Trophoblast cell (in vitro differentiated cells and primary cell): ENCODE data around the gene KRTAP5-2.

Experiments
- DNase-seq, 2 donors: peaks; one replicate each; pipeline ENCODE4 v3.0.0-alpha.2; 2016
- H2AFZ ChIP-seq: 2 replicates; pipeline ENCODE4 v1.6.1; 2013; ENCODE audit warnings: low read length, moderate library complexity, mild to moderate bottlenecking; ENCODE audit not compliant: insufficient read depth, poor library complexity
- H2AK5ac ChIP-seq: 2 replicates; pipeline ENCODE4 v1.6.1; 2013; ENCODE audit warnings: mild to moderate bottlenecking, low read length
- H2BK120ac ChIP-seq: 2 replicates; pipeline ENCODE4 v1.6.1; 2013; ENCODE audit warnings: low read length, mild to moderate bottlenecking, moderate library complexity; ENCODE audit not compliant: insufficient read depth, poor library complexity
- H2BK12ac ChIP-seq: 2 replicates; pipeline ENCODE4 v1.6.1; 2013; ENCODE audit warnings: mild to moderate bottlenecking, low read length, moderate library complexity
- H2BK5ac ChIP-seq: 2 replicates; pipeline ENCODE4 v1.6.1; 2013; ENCODE audit warnings: low read length, low read depth, moderate library complexity, mild to moderate bottlenecking; ENCODE audit not compliant: poor library complexity
- H3K14ac ChIP-seq: 2 replicates; pipeline ENCODE4 v1.6.1; 2013; ENCODE audit warnings: mild to moderate bottlenecking, low read length
- H3K18ac ChIP-seq: 2 replicates; pipeline ENCODE4 v1.6.1; 2013; ENCODE audit warnings: mild to moderate bottlenecking, low read length
- H3K23ac ChIP-seq: 2 replicates; pipeline ENCODE4 v1.6.1; 2013; ENCODE audit warnings: low read length
- H3K27ac ChIP-seq: 2 replicates; pipeline ENCODE4 v1.5.1; 2013; ENCODE audit warnings: low read depth, mild to moderate bottlenecking, inconsistent platforms, low read length, moderate library complexity
- H3K27me3 ChIP-seq: 2 replicates; pipeline ENCODE4 v1.6.1; 2013; ENCODE audit warnings: inconsistent platforms, mild to moderate bottlenecking, low read length, moderate library complexity; ENCODE audit not compliant: insufficient read depth
- H3K36me3 ChIP-seq, 2 experiments: 1 replicate in 1 of 2; 2 replicates in 1 of 2; pipeline ENCODE4 v1.6.1; 2013; ENCODE audit warnings: low read length in 2 of 2, mild to moderate bottlenecking in 2 of 2, moderate library complexity in 1 of 2; ENCODE audit not compliant: insufficient read depth in 2 of 2, control insufficient read depth in 1 of 2
- H3K4ac ChIP-seq: 2 replicates; pipeline ENCODE4 v1.6.1; 2013; ENCODE audit warnings: low read depth, mild to moderate bottlenecking, low read length, moderate library complexity
- H3K4me1 ChIP-seq, 2 experiments: 1 replicate in 1 of 2; 2 replicates in 1 of 2; pipeline ENCODE4 v1.6.1; 2013; ENCODE audit warnings: low read length in 2 of 2, mild to moderate bottlenecking in 2 of 2, moderate library complexity in 1 of 2; ENCODE audit not compliant: insufficient read depth in 2 of 2, control insufficient read depth in 1 of 2
- H3K4me2 ChIP-seq: 2 replicates; pipeline ENCODE4 v1.6.1; 2013; ENCODE audit warnings: inconsistent platforms, mild to moderate bottlenecking, low read length, moderate library complexity
- H3K4me3 ChIP-seq: 2 replicates; pipeline ENCODE4 v1.5.1; 2013; ENCODE audit warnings: mild to moderate bottlenecking, low read depth, low read length, inconsistent platforms
- H3K79me1 ChIP-seq: one replicate; pipeline ENCODE4 v1.6.1; 2013; ENCODE audit warnings: low read length
- H3K79me2 ChIP-seq: 2 replicates; pipeline ENCODE4 v1.6.1; 2013; ENCODE audit warnings: low read length, mild to moderate bottlenecking; ENCODE audit not compliant: control insufficient read depth, insufficient read depth, poor library complexity
- H3K9ac ChIP-seq: 2 replicates; pipeline ENCODE4 v1.6.1; 2013; ENCODE audit warnings: mild to moderate bottlenecking, low read length
- H3K9me3 ChIP-seq: 2 replicates; pipeline ENCODE4 v1.6.1; 2013; ENCODE audit warnings: low read depth, mild to moderate bottlenecking, control low read depth, inconsistent platforms, low read length; ENCODE audit not compliant: insufficient read depth
- H4K12ac ChIP-seq: 2 replicates; pipeline ENCODE4 v1.6.1; 2013; ENCODE audit warnings: low read depth, mild to moderate bottlenecking, low read length, moderate library complexity
- H4K8ac ChIP-seq: 2 replicates; pipeline ENCODE4 v1.6.1; 2013; ENCODE audit warnings: low read depth, mild to moderate bottlenecking, low read length, moderate library complexity
- H4K91ac ChIP-seq: one replicate; pipeline ENCODE4 v1.6.1; 2013; ENCODE audit warnings: low read depth, mild to moderate bottlenecking, low read length, moderate library complexity
- WGBS: extraction: QIAGEN DNeasy Blood & Tissue Kit; methylation state at CpG from one replicate; pipeline ENCODE4 v1.1.7; 2013; ENCODE audit warnings: missing lambda C conversion rate; ENCODE audit not compliant: insufficient read length, insufficient coverage; ENCODE audit errors: extremely low coverage; 5-methylcytosine and 5-hydroxymethylcytosine counted together

Gene KRTAP5-2

GRCh38 chr11:1643146-1643690, 45.1 kb upstream of the KRTAP5-2 start:
- Histone ChIP-seq H3K4me3 (no peak overlapping the region), H2AFZ (no peak overlapping the region), H2BK5ac (no peak overlapping the region), H3K79me1 (no peaks in the 10 kb centered on the region), H3K4ac (no peak overlapping the region), H2BK120ac (no peak overlapping the region), H3K27me3 (no peaks in the 10 kb centered on the region), H3K9me3 (no peaks in the 10 kb centered on the region), H3K4me2 (no peak overlapping the region), H2AK5ac (no peak overlapping the region), H3K79me2 (no peaks in the 10 kb centered on the region), H3K27ac (no peak overlapping the region), H3K36me3 (no peaks in the 10 kb centered on the region), H3K23ac (no peak overlapping the region), H3K18ac (no peak overlapping the region), H4K8ac (no peak overlapping the region), H3K14ac (no peak overlapping the region), H2BK12ac (no peak overlapping the region), H3K9ac (no peak overlapping the region), H4K12ac (no peak overlapping the region), H4K91ac (no peak overlapping the region), H3K4me1 (no peaks in the 10 kb centered on the region)
- no peak for DNase-seq
- WGBS = no CpG with 5 or more reads among the region's 20 CpGs

- no peak overlapping the region for H3K23ac ChIP-seq
- no peak overlapping the region for H2AFZ ChIP-seq
- no peak overlapping the region for H2BK12ac ChIP-seq
- H3K36me3 ChIP-seq = no peaks in the 10 kb centered on the region
- WGBS = no CpG with 5 or more reads among the region's 29 CpGs
- H3K14ac ChIP-seq = no peak overlapping the region
- no peaks in the 10 kb centered on the region for H3K27me3 ChIP-seq
- H4K12ac ChIP-seq = no peak overlapping the region
- H3K79me1 ChIP-seq = no peaks in the 10 kb centered on the region
- no peaks in the 10 kb centered on the region for H3K9me3 ChIP-seq
- no peak overlapping the region for H3K4ac ChIP-seq
- H3K4me3 ChIP-seq = no peak overlapping the region
- no peak overlapping the region for H3K18ac ChIP-seq
- H2BK120ac ChIP-seq = no peak overlapping the region
- no peak overlapping the region for H3K9ac ChIP-seq
- H3K4me2 ChIP-seq = no peak overlapping the region
- H2BK5ac ChIP-seq = no peak overlapping the region
- no peaks in the 10 kb centered on the region for H3K4me1 ChIP-seq
- H2AK5ac ChIP-seq = no peak overlapping the region
- H3K79me2 ChIP-seq = no peaks in the 10 kb centered on the region
- no peak overlapping the region for H4K8ac ChIP-seq
- H4K91ac ChIP-seq = no peak overlapping the region
- H3K27ac ChIP-seq = no peak overlapping the region
- no peak for DNase-seq
Measured at GRCh38 chr11:1642288-1643145, 44.4 kb upstream of the KRTAP5-2 start.

- H3K4me2 ChIP-seq = no peak overlapping the region
- no peak overlapping the region for H3K18ac ChIP-seq
- no peak overlapping the region for H4K8ac ChIP-seq
- no peak for DNase-seq
- no CpG with 5 or more reads among the region's 15 CpGs for WGBS
- H3K4ac ChIP-seq = no peak overlapping the region
- no peaks in the 10 kb centered on the region for H3K27me3 ChIP-seq
- no peak overlapping the region for H3K4me3 ChIP-seq
- H3K9me3 ChIP-seq = no peaks in the 10 kb centered on the region
- H3K36me3 ChIP-seq = no peaks in the 10 kb centered on the region
- no peak overlapping the region for H4K91ac ChIP-seq
- no peak overlapping the region for H2BK5ac ChIP-seq
- H2AK5ac ChIP-seq = no peak overlapping the region
- H3K14ac ChIP-seq = no peak overlapping the region
- no peak overlapping the region for H3K27ac ChIP-seq
- no peaks in the 10 kb centered on the region for H3K4me1 ChIP-seq
- H3K79me2 ChIP-seq = no peaks in the 10 kb centered on the region
- H3K9ac ChIP-seq = no peak overlapping the region
- H3K79me1 ChIP-seq = no peaks in the 10 kb centered on the region
- no peak overlapping the region for H4K12ac ChIP-seq
- no peak overlapping the region for H2BK120ac ChIP-seq
- no peak overlapping the region for H2BK12ac ChIP-seq
- H2AFZ ChIP-seq = no peak overlapping the region
- no peak overlapping the region for H3K23ac ChIP-seq
Measured at GRCh38 chr11:1641096-1641495, 43.0 kb upstream of the KRTAP5-2 start.

GRCh38 chr11:1640076-1640946, 42.2 kb upstream of the KRTAP5-2 start:
- Histone ChIP-seq H3K27ac (no peak overlapping the region), H3K4ac (no peak overlapping the region), H3K14ac (no peak overlapping the region), H4K12ac (no peak overlapping the region), H3K36me3 (no peaks in the 10 kb centered on the region), H3K4me1 (no peaks in the 10 kb centered on the region), H2AFZ (no peak overlapping the region), H3K9me3 (no peaks in the 10 kb centered on the region), H2AK5ac (no peak overlapping the region), H3K79me1 (no peaks in the 10 kb centered on the region), H3K18ac (no peak overlapping the region), H4K8ac (no peak overlapping the region), H2BK12ac (no peak overlapping the region), H3K4me3 (no peak overlapping the region), H3K27me3 (no peaks in the 10 kb centered on the region), H4K91ac (no peak overlapping the region), H2BK5ac (no peak overlapping the region), H3K23ac (no peak overlapping the region), H3K4me2 (no peak overlapping the region), H3K79me2 (no peaks in the 10 kb centered on the region), H2BK120ac (no peak overlapping the region), H3K9ac (no peak overlapping the region)
- DNase-seq = peak; percentile 27 to 68
- no CpG with 5 or more reads among the region's 32 CpGs for WGBS
